ENCODE measurements around the gene EEFSEC.

DNA sequence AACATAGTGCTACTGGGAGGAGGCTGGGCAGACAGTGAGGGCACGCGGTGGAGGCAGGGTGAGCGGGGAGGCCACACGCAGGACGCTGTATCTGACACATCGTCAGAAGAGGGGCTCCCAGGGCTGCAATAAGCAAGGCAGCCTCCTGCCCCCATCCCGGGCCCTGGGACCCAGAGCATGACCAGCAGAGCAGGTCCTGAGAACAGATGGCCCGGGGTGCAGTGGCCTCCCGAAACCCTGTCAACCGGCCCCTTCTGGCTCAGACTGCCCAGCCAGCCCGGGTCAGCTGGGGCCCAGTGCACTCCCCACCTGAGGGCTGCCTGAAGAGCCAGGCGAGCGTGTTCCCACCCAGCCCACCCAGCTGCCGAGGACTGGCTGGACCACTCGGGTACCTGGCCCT is 276.0 kb downstream of the EEFSEC start:
- TF ChIP-seq POLR2A (IDR thresholded peaks at IDR 0.05) = no peak
- TF ChIP-seq, protein P1, sequence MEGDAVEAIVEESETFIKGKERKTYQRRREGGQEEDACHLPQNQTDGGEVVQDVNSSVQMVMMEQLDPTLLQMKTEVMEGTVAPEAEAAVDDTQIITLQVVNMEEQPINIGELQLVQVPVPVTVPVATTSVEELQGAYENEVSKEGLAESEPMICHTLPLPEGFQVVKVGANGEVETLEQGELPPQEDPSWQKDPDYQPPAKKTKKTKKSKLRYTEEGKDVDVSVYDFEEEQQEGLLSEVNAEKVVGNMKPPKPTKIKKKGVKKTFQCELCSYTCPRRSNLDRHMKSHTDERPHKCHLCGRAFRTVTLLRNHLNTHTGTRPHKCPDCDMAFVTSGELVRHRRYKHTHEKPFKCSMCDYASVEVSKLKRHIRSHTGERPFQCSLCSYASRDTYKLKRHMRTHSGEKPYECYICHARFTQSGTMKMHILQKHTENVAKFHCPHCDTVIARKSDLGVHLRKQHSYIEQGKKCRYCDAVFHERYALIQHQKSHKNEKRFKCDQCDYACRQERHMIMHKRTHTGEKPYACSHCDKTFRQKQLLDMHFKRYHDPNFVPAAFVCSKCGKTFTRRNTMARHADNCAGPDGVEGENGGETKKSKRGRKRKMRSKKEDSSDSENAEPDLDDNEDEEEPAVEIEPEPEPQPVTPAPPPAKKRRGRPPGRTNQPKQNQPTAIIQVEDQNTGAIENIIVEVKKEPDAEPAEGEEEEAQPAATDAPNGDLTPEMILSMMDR (IDR thresholded peaks at IDR 0.05) = no peak
